PC-3 (cell line): Measurements from ENCODE around the gene IL31RA. TPM values are rescaled to one million over a fixed set of nuclear protein-coding genes. Genes with fewer than 3 reads are reported as not detected.

Experiments used
- ATAC-seq: fragments of 200-7000 bp; cut with Tn5 transposase; 2 replicates; pipeline ENCODE4 v1.9.1; 2020; ENCODE audit warnings: mild to moderate bottlenecking, moderate library complexity
- BruUV-seq: library from RNA; stranded (reverse); fragments of 400-500 nt; replicated peaks from 2 replicates; lab custom pipeline; 2021; lab: Mats Ljungman, UMichigan
- CTCF ChIA-PET: fragments of 300-600 bp; sonication (Branson Sonifier 250); formaldehyde crosslinking; loops from one replicate; lab custom pipeline; 2022; ENCODE audit warnings: antibody characterized with exemption; lab: Charles Lee
- POLR2A ChIA-PET: fragments of 300-600 bp; sonication (Branson Sonifier 250); formaldehyde crosslinking; loops from one replicate; lab custom pipeline; 2022; ENCODE audit warnings: antibody characterized with exemption; ENCODE audit not compliant: unreplicated experiment; lab: Charles Lee
- DNase-seq: peaks from one replicate; pipeline ENCODE4 v3.0.0-alpha.2; 2015
- H2AFZ ChIP-seq: fragments of 300-600 bp; sonication (generic); 2 replicates; pipeline ENCODE4 v1.6.0; 2016; ENCODE audit warnings: antibody characterized with exemption, low read length
- H3F3A ChIP-seq: fragments of 300-600 bp; sonication (generic); one replicate; pipeline ENCODE4 v1.6.0; 2017; ENCODE audit warnings: antibody characterized with exemption, low read length, control low read depth, mild to moderate bottlenecking; ENCODE audit not compliant: unreplicated experiment
- H3K27ac ChIP-seq: fragments of 300-600 bp; sonication (generic); 2 replicates; pipeline ENCODE4 v1.5.1; 2016; ENCODE audit warnings: mild to moderate bottlenecking, low read length
- H3K27me3 ChIP-seq: fragments of 300-600 bp; sonication (generic); 2 replicates; pipeline ENCODE4 v1.6.1; 2016; ENCODE audit warnings: low read length, mixed read lengths
- H3K36me3 ChIP-seq: fragments of 300-600 bp; sonication (generic); 2 replicates; pipeline ENCODE4 v1.6.1; 2016; ENCODE audit warnings: low read depth, mixed run types, low read length, mixed read lengths
- H3K4me1 ChIP-seq: fragments of 300-600 bp; sonication (generic); 2 replicates; pipeline ENCODE4 v1.5.1; 2016; ENCODE audit warnings: low read length; ENCODE audit not compliant: insufficient read depth
- H3K4me2 ChIP-seq: fragments of 300-600 bp; sonication (generic); 2 replicates; pipeline ENCODE4 v1.6.0; 2016; ENCODE audit warnings: low read length
- H3K4me3 ChIP-seq: fragments of 300-600 bp; sonication (generic); 2 replicates; pipeline ENCODE4 v1.5.1; 2016; ENCODE audit warnings: mild to moderate bottlenecking, low read length, mixed read lengths
- H3K79me2 ChIP-seq: fragments of 300-600 bp; sonication (generic); 2 replicates; pipeline ENCODE4 v1.6.1; 2017; ENCODE audit warnings: low read length, mixed read lengths
- H3K9ac ChIP-seq: fragments of 300-600 bp; sonication (generic); 2 replicates; pipeline ENCODE4 v1.6.0; 2016; ENCODE audit warnings: mild to moderate bottlenecking, low read length
- H3K9me2 ChIP-seq: fragments of 300-600 bp; sonication (generic); replicated peaks from 2 replicates; pipeline ENCODE4 v1.6.1; 2016; ENCODE audit warnings: mixed run types, low read length, mixed read lengths
- H3K9me3 ChIP-seq: fragments of 300-600 bp; sonication (generic); 2 replicates; pipeline ENCODE4 v1.6.1; 2016; ENCODE audit warnings: low read length, mixed read lengths
- H4K20me1 ChIP-seq: fragments of 300-600 bp; sonication (generic); 2 replicates; pipeline ENCODE4 v1.6.1; 2016; ENCODE audit warnings: low read length, mixed read lengths
- CTCF ChIP-seq: fragments of 300-600 bp; sonication (generic); conservative IDR thresholded peaks from 2 replicates; pipeline ENCODE4 v1.5.1; 2017; ENCODE audit warnings: antibody characterized with exemption, low read depth, mild to moderate bottlenecking, low read length
- EZH2 ChIP-seq: fragments of 300-600 bp; sonication (generic); IDR thresholded peaks from one replicate; pipeline ENCODE4 v1.6.1; 2017; ENCODE audit warnings: antibody characterized with exemption, mild to moderate bottlenecking, low read length; ENCODE audit not compliant: unreplicated experiment
- EZH2phosphoT487 ChIP-seq: fragments of 300-600 bp; sonication (generic); IDR thresholded peaks from 2 replicates; pipeline ENCODE4 v1.6.1; 2018; ENCODE audit warnings: mild to moderate bottlenecking, antibody characterized with exemption, low read length, borderline replicate concordance
- intact Hi-C: fragments of 100-400 bp; cut with micrococcal nuclease; formaldehyde crosslinking; loops from 2 replicates; pipeline ENCODE4 v1.9.0; 2023
- total RNA-seq: library from RNA; depleted of rRNA; stranded (reverse); fragments of >200 nt; gene quantifications from 2 replicates; pipeline ENCODE4 v1.2.3, GENCODE V29; 2014

IL31RA gene
- total RNA-seq, 1 experiment from 2014 or later = 1.6 TPM

GRCh38 chr5:55848783-55849182, 2.4 kb upstream of the IL31RA start:
- ATAC-seq = no peak
- H3K9me2 ChIP-seq = no peaks in the 10 kb centered on the region
- no peak overlapping the region for H3K4me3 ChIP-seq
- no peaks in the 10 kb centered on the region for H3K79me2 ChIP-seq
- H3K4me1 ChIP-seq = peaks cover 9% of the 10 kb centered on the region; the same call in 1 of the 2 replicates
- H3K4me2 ChIP-seq = no peak overlapping the region
- no peaks in the 10 kb centered on the region for H3K27me3 ChIP-seq
- H3K27ac ChIP-seq = no peak overlapping the region
- no peaks in the 10 kb centered on the region for H3F3A ChIP-seq
- H3K36me3 ChIP-seq = no peaks in the 10 kb centered on the region
- ChIA-PET CTCF (no interaction called here), POLR2A (interaction anchor here (0.5 kb wide), 1 partner anchor 40 kb away, joined by 4 read pairs; no protein-coding TSS in a partner anchor)
- H2AFZ ChIP-seq = no peak overlapping the region
- no peaks in the 10 kb centered on the region for H4K20me1 ChIP-seq
- BruUV-seq = no TSS peak
- intact Hi-C loops = no loop called here
- no peak for DNase-seq
- TF ChIP-seq EZH2 (no peak), EZH2phosphoT487 (no peak), CTCF (no peak)
- no peaks in the 10 kb centered on the region for H3K9me3 ChIP-seq
- no peak overlapping the region for H3K9ac ChIP-seq

- ChIA-PET CTCF (no interaction called here), POLR2A (no interaction called here)
- Histone ChIP-seq H3K4me1 (peaks cover 12% of the 10 kb centered on the region; the same call in 1 of the 2 replicates), H3K27me3 (no peaks in the 10 kb centered on the region), H3F3A (no peaks in the 10 kb centered on the region), H2AFZ (peak overlapping the region; percentile 87), H3K9ac (peak overlapping the region; percentile 46), H4K20me1 (no peaks in the 10 kb centered on the region), H3K36me3 (no peaks in the 10 kb centered on the region), H3K9me2 (no peaks in the 10 kb centered on the region), H3K79me2 (no peaks in the 10 kb centered on the region), H3K4me2 (peak overlapping the region; percentile 89), H3K9me3 (no peaks in the 10 kb centered on the region), H3K4me3 (peak overlapping the region; percentile 69), H3K27ac (peak overlapping the region; percentile 72)
- ATAC-seq (peak; percentile 70), DNase-seq (peak; percentile 24)
- BruUV-seq = no TSS peak
- intact Hi-C loops = loop anchor here (2.0 to 10.0 kb wide), 2 partner anchors 17 to 97 kb away; no protein-coding TSS in a partner anchor
- TF ChIP-seq EZH2 = no peak
- no peak for TF ChIP-seq CTCF
- no peak for TF ChIP-seq EZH2phosphoT487
Measured at GRCh38 chr5:55851675-55851979, 470 bp downstream of the IL31RA start.

- no TSS peak for BruUV-seq
- intact Hi-C loops = loop anchor here (10.0 kb wide), 1 partner anchor 98 kb away; no protein-coding TSS in a partner anchor
- TF ChIP-seq EZH2 (no peak), CTCF (no peak), EZH2phosphoT487 (no peak)
- Histone ChIP-seq H3K4me2 (no peak overlapping the region), H3K9ac (no peak overlapping the region), H3K36me3 (no peaks in the 10 kb centered on the region), H3F3A (no peaks in the 10 kb centered on the region), H4K20me1 (no peaks in the 10 kb centered on the region), H3K9me2 (no peaks in the 10 kb centered on the region), H3K4me1 (peaks cover 12% of the 10 kb centered on the region; the same call in 1 of the 2 replicates), H3K9me3 (no peaks in the 10 kb centered on the region), H3K79me2 (no peaks in the 10 kb centered on the region), H3K27me3 (no peaks in the 10 kb centered on the region), H3K4me3 (no peak overlapping the region), H3K27ac (no peak overlapping the region), H2AFZ (no peak overlapping the region)
- POLR2A ChIA-PET = no interaction called here
- CTCF ChIA-PET = no interaction called here
- ATAC-seq = no peak
- DNase-seq = no peak
Measured at GRCh38 chr5:55852503-55852902, 1.3 kb downstream of the IL31RA start.
